K562 (cell line): ENCODE data around the gene AQP6. TPM values are rescaled to one million over a fixed set of nuclear protein-coding genes. Genes with fewer than 3 reads are reported as not detected.

ENCODE experiments used
- CBFA2T2 ChIP-seq: fragments of 450-650 bp; conservative IDR thresholded peaks from 2 replicates; pipeline ENCODE4 v1.6.1; 2017; ENCODE audit warnings: mild to moderate bottlenecking
- PYGO2 ChIP-seq: fragments of 450-650 bp; IDR thresholded peaks from 2 replicates; pipeline ENCODE4 v1.6.1; 2016; ENCODE audit warnings: mild to moderate bottlenecking, missing genetic modification characterization, moderate library complexity, missing compliant biosample characterization
- TEAD4 ChIP-seq, 2 experiments: sonication (generic) in 1 of 2; formaldehyde crosslinking in 1 of 2; IDR thresholded peaks; 2 replicates each; pipeline versions ENCODE4 v1.6.1 to v1.8.0; 2012 to 2022; ENCODE audit warnings: borderline replicate concordance in 1 of 2, inconsistent platforms in 1 of 2, low read length in 1 of 2, mild to moderate bottlenecking in 1 of 2, missing genetic modification reagents in 1 of 2
- ZNF395 ChIP-seq: fragments of 200-800 bp; sonication (Bioruptor generic); IDR thresholded peaks from 2 replicates; pipeline ENCODE4 v1.6.1; 2017; ENCODE audit warnings: missing genetic modification characterization, missing compliant biosample characterization
- polyA plus RNA-seq, 8 experiments: library from polyadenylated mRNA; depleted of rRNA in 4 of 8; stranded (reverse) in 5 of 8; unstranded in 3 of 8; fragments of >200 nt; fragmentation: Nextera tagmentation in 2 of 8; fragmentation: Illumina TruSeq in 1 of 8; extraction: Ambion mirVana in 2 of 8; extraction: Trizol in 1 of 8; gene quantifications; 2 replicates each; pipeline versions ENCODE4 v1.2.1 to v1.2.3, GENCODE V29; 2011 to 2014; ENCODE audit warnings: inconsistent platforms in 1 of 8, missing spikeins in 1 of 8
- total RNA-seq, 7 experiments: library from RNA; depleted of rRNA in 6 of 7; stranded (reverse); fragments of >200 nt in 6 of 7; fragmentation: Illumina TruSeq in 2 of 7; extraction: Trizol in 2 of 7; gene quantifications; 2 replicates each; pipeline versions ENCODE4 v1.2.1 to v1.2.3, GENCODE V29; 2011 to 2021; ENCODE audit warnings: low replicate concordance in 1 of 7
- TF ChIP-seq, protein P1 (sequence below): fragments of 250-450 bp; sonication (Bioruptor Pico); IDR thresholded peaks from 2 replicates; pipeline ENCODE4 v1.9.0; 2021; ENCODE audit warnings: mild to moderate bottlenecking, inconsistent platforms

The AQP6 gene
- total and polyA plus RNA-seq, 9 of the 15 experiments (the other 6 are each of a cell fraction or from before 2014, with no cell fraction given), result 0.05 to 0.12 TPM; not detected in 7

DNA sequence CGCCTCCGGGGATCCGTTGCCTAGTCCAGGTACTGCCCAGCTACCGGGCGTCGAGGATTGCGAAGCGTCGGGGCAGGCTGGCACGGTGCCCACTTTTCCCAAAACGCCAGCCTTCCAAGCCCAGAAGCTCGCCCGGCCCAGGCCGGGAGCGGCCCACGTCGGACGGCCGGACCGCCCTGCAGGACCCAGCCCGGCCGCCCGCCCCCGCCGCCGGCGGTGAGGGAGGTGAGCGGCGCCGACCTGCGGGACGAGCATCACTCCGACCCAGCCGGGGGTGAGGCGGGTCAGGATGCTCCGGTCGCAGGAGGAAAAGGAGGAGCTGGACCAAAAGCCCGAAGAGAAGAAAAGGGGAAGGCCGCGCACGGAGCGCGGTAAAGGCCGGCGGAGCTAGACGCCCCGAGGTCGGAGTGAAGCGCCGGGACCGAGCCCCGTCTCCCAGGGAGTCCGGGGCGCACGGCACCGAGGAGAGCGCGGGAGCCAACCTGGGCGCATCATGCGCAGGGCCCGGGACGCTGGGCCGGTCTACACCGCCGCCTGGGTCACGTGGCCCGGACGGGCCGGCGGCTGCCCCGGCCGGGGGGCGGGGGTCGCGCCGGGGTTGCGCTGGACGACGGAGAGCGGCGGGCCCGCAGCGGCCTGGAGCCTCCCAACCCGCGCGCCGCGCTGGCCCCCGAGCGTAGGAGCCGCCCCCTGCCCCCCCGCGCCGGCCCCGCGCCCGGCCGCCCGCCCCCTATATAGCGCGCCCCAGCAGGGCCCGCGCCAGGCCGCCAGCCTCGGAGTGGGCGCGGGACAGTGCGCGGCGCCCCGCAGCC is 11.4 kb upstream of the AQP6 start, which contains the start of gene AQP5 (continued):
- TF ChIP-seq, protein P1, sequence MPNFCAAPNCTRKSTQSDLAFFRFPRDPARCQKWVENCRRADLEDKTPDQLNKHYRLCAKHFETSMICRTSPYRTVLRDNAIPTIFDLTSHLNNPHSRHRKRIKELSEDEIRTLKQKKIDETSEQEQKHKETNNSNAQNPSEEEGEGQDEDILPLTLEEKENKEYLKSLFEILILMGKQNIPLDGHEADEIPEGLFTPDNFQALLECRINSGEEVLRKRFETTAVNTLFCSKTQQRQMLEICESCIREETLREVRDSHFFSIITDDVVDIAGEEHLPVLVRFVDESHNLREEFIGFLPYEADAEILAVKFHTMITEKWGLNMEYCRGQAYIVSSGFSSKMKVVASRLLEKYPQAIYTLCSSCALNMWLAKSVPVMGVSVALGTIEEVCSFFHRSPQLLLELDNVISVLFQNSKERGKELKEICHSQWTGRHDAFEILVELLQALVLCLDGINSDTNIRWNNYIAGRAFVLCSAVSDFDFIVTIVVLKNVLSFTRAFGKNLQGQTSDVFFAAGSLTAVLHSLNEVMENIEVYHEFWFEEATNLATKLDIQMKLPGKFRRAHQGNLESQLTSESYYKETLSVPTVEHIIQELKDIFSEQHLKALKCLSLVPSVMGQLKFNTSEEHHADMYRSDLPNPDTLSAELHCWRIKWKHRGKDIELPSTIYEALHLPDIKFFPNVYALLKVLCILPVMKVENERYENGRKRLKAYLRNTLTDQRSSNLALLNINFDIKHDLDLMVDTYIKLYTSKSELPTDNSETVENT (CRISPR knock-in tag), result no peak
- no peak for TF ChIP-seq CBFA2T2
- no peak for TF ChIP-seq ZNF395 (CRISPR knock-in tag)
- no peak for TF ChIP-seq TEAD4 (IDR thresholded peaks at IDR 0.05; ENCODE audit: low read length)
- no peak for TF ChIP-seq TEAD4 (CRISPR knock-in tag; IDR thresholded peaks at IDR 0.05; ENCODE audit: borderline replicate concordance)
- no peak for TF ChIP-seq PYGO2 (tag)
